HepG2 (cell line): ENCODE data around the gene CACNA1G. TPM values are rescaled to one million over a fixed set of nuclear protein-coding genes. Genes with fewer than 3 reads are reported as not detected.

ENCODE experiments used
- ATAC-seq: fragments of 200-7000 bp; cut with Tn5 transposase; 3 replicates; pipeline ENCODE4 v1.9.1; 2020; ENCODE audit warnings: mild to moderate bottlenecking, moderate library complexity
- BruUV-seq: library from RNA; stranded (reverse); fragments of 400-500 nt; replicated peaks from 2 replicates; lab custom pipeline; 2021; lab: Mats Ljungman, UMichigan
- CTCF ChIA-PET: fragments of 300-600 bp; formaldehyde crosslinking; extraction: SDS; loops from one replicate; lab custom pipeline; 2021; ENCODE audit warnings: low total read pairs, inconsistent platforms, low intra/inter-chr PET ratio; lab: Yijun Ruan, JAX
- POLR2A ChIA-PET: fragments of 350-600 bp; sonication (Branson Sonifier 250); formaldehyde crosslinking; loops from one replicate; lab custom pipeline; 2020; ENCODE audit warnings: antibody characterized with exemption, inconsistent platforms; lab: Yijun Ruan, JAX
- DNase-seq: peaks from one replicate; pipeline ENCODE4 v3.0.0-alpha.2; 2015; ENCODE audit warnings: low spot score
- FAIRE-seq: peaks from 3 replicates; lab custom pipeline; 2011; peaks lifted over from hg19 to GRCh38; lab: Jason Lieb, UNC
- H2AFZ ChIP-seq: one replicate; pipeline ENCODE4 v1.6.1; 2011; ENCODE audit warnings: low read length, inconsistent platforms
- H3K27ac ChIP-seq: fragments of 300-600 bp; 3 replicates; pipeline ENCODE4 v1.8.0; 2011; ENCODE audit warnings: mixed run types, mild to moderate bottlenecking, mixed read lengths, low read length, inconsistent platforms; ENCODE audit not compliant: insufficient read depth; ENCODE audit errors: extremely low read length
- H3K27me3 ChIP-seq, 2 experiments: fragments of 200-600 bp in 1 of 2; 2 replicates in 1 of 2; 3 replicates in 1 of 2; pipeline versions ENCODE4 v1.6.0 to v1.8.0; 2011; ENCODE audit warnings: low read length in 2 of 2, mild to moderate bottlenecking in 2 of 2, moderate library complexity in 2 of 2, inconsistent platforms in 1 of 2; ENCODE audit not compliant: insufficient read depth in 2 of 2, control insufficient read depth in 1 of 2
- H3K36me3 ChIP-seq, 2 experiments: fragments of 200-600 bp in 1 of 2; replicated peaks in 1 of 2; 2 replicates in 1 of 2; 3 replicates in 1 of 2; pipeline versions ENCODE4 v1.5.1 to v1.8.0; 2011; ENCODE audit warnings: low read length in 2 of 2, inconsistent platforms in 1 of 2; ENCODE audit not compliant: insufficient read depth in 2 of 2, control insufficient read depth in 1 of 2
- H3K4me1 ChIP-seq: 2 replicates; pipeline ENCODE4 v1.5.1; 2012; ENCODE audit warnings: low read length, inconsistent platforms; ENCODE audit not compliant: insufficient read depth
- H3K4me2 ChIP-seq: 2 replicates; pipeline ENCODE4 v1.6.0; 2011; ENCODE audit warnings: low read depth, low read length, inconsistent platforms
- H3K4me3 ChIP-seq, 3 experiments: fragments of 200-600 bp in 1 of 3; sonication (generic), shearing (Covaris generic) in 1 of 3; replicated peaks in 1 of 3; 2 replicates each; pipeline ENCODE4 v1.5.1; 2011 to 2016; ENCODE audit warnings: low read length in 3 of 3, inconsistent platforms in 2 of 3, low read depth in 2 of 3, mild to moderate bottlenecking in 2 of 3, control low read depth in 1 of 3, mixed read lengths in 1 of 3; ENCODE audit not compliant: insufficient read depth in 1 of 3
- H3K79me2 ChIP-seq: one replicate; pipeline ENCODE4 v1.6.1; 2011; ENCODE audit warnings: low read length, inconsistent platforms; ENCODE audit not compliant: insufficient read depth
- H3K9ac ChIP-seq: 2 replicates; pipeline ENCODE4 v1.6.0; 2011; ENCODE audit warnings: mild to moderate bottlenecking, low read depth, low read length, inconsistent platforms; ENCODE audit not compliant: insufficient read depth
- H3K9me3 ChIP-seq: 2 replicates; pipeline ENCODE4 v1.5.1; 2012; ENCODE audit warnings: mild to moderate bottlenecking, low read length
- H4K20me1 ChIP-seq: 2 replicates; pipeline ENCODE4 v1.6.0; 2011; ENCODE audit warnings: inconsistent platforms, mild to moderate bottlenecking, low read length, moderate library complexity; ENCODE audit not compliant: insufficient read depth
- ADNP ChIP-seq: sonication (generic); formaldehyde crosslinking; IDR thresholded peaks from 2 replicates; pipeline ENCODE4 v1.4.0; 2020; ENCODE audit warnings: missing genetic modification reagents
- AGO2 ChIP-seq: fragments of 200-400 bp; formaldehyde crosslinking; optimal IDR thresholded peaks from 2 replicates; pipeline ENCODE3; 2017; ENCODE audit warnings: mild to moderate bottlenecking, low read depth, low read length, moderate library complexity
- IRF1 ChIP-seq: sonication (generic); formaldehyde crosslinking; IDR thresholded peaks from 2 replicates; pipeline ENCODE4 v1.4.0; 2020; ENCODE audit warnings: low read depth, mild to moderate bottlenecking, missing genetic modification reagents
- KDM5B ChIP-seq: sonication (generic); formaldehyde crosslinking; IDR thresholded peaks from 2 replicates; pipeline ENCODE4 v1.4.0; 2020; ENCODE audit warnings: missing genetic modification reagents, mild to moderate bottlenecking, borderline replicate concordance
- NAIF1 ChIP-seq: sonication (generic); formaldehyde crosslinking; IDR thresholded peaks from 2 replicates; pipeline ENCODE4 v1.5.0; 2020; ENCODE audit warnings: mild to moderate bottlenecking, missing genetic modification reagents, borderline replicate concordance
- RFX3 ChIP-seq: IDR thresholded peaks from 2 replicates; pipeline ENCODE4 v1.6.1; 2016; ENCODE audit warnings: missing biosample characterization, missing genetic modification reagents
- RFX5 ChIP-seq: IDR thresholded peaks from 2 replicates; pipeline ENCODE4 v1.6.1; 2011; ENCODE audit warnings: low read depth, low read length, improper control_type of control experiment
- SATB2 ChIP-seq: sonication (generic); formaldehyde crosslinking; IDR thresholded peaks from 2 replicates; pipeline ENCODE4 v1.5.0; 2020; ENCODE audit warnings: missing genetic modification reagents
- SMARCE1 ChIP-seq: fragments of 450-650 bp; IDR thresholded peaks from 2 replicates; pipeline ENCODE4 v1.6.1; 2017; ENCODE audit warnings: borderline replicate concordance
- ZMYM3 ChIP-seq: sonication (generic); formaldehyde crosslinking; IDR thresholded peaks from 2 replicates; pipeline ENCODE4 v1.5.1; 2020; ENCODE audit warnings: mild to moderate bottlenecking, missing genetic modification reagents
- ZNF20 ChIP-seq: sonication (generic); formaldehyde crosslinking; IDR thresholded peaks from 2 replicates; pipeline ENCODE4 v1.4.0; 2020; ENCODE audit warnings: mild to moderate bottlenecking, moderate library complexity, missing genetic modification reagents
- ZNF225 ChIP-seq: sonication (generic); formaldehyde crosslinking; IDR thresholded peaks from 2 replicates; pipeline ENCODE4 v1.4.0; 2020; ENCODE audit warnings: mild to moderate bottlenecking, missing genetic modification reagents
- WGBS: methylation state at CpG from one replicate; pipeline ENCODE4 v1.1.6; 2017; ENCODE audit warnings: low lambda C conversion rate; 5-methylcytosine and 5-hydroxymethylcytosine counted together
- in situ Hi-C: cut with HindIII; loops from 2 replicates; pipeline ENCODE4 v1.10.0; 2017; ENCODE audit warnings: low pct_unique_long_range_greater_than_20kb; ENCODE audit not compliant: extremely low pct_ligation_motif_present
- intact Hi-C: fragments of 100-400 bp; cut with micrococcal nuclease; formaldehyde crosslinking; loops from one replicate; pipeline ENCODE4 v1.10.0; 2022; ENCODE audit not compliant: unreplicated experiment
- polyA plus RNA-seq, 8 experiments: library from polyadenylated mRNA; depleted of rRNA in 3 of 8; stranded (reverse) in 7 of 8; unstranded in 1 of 8; fragments of >200 nt; fragmentation: Illumina TruSeq in 4 of 8; extraction: Trizol in 4 of 8; gene quantifications; 2 replicates each; pipeline versions ENCODE4 v1.2.1 to v1.2.3, GENCODE V29; 2011 to 2016; ENCODE audit warnings: low read depth in 4 of 8, missing spikeins in 1 of 8, mixed read lengths in 1 of 8; ENCODE audit not compliant: insufficient read depth in 1 of 8
- total RNA-seq, 5 experiments: library from RNA; depleted of rRNA; stranded (reverse); fragments of >200 nt; fragmentation: Illumina TruSeq; extraction: Trizol; gene quantifications; 2 replicates each; pipeline ENCODE4 v1.2.3, GENCODE V29; 2016; ENCODE audit warnings: low read depth in 1 of 5
- TF ChIP-seq, protein P1 (sequence below): sonication (generic); formaldehyde crosslinking; conservative IDR thresholded peaks from 2 replicates; pipeline ENCODE4 v1.5.0; 2020; ENCODE audit warnings: missing genetic modification reagents

The CACNA1G gene
- total and polyA plus RNA-seq, 2 of the 13 experiments (the other 11 are each of a cell fraction or from before 2014, with no cell fraction given), result 0.02 TPM; not detected in 1

GRCh38 chr17:50568659-50569058, 8.1 kb downstream of the CACNA1G start:
- Histone ChIP-seq H3K27me3 (peaks cover 23 to 93% of the 10 kb centered on the region in 2 experiments), H2AFZ (no peak overlapping the region), H3K27ac (no peak overlapping the region), H3K4me1 (no peaks in the 10 kb centered on the region), H3K9ac (no peak overlapping the region), H3K4me2 (no peak overlapping the region), H4K20me1 (no peaks in the 10 kb centered on the region), H3K36me3 (no peaks in the 10 kb centered on the region)
- ChIA-PET POLR2A (no interaction called here), CTCF (no interaction called here)
- DNase-seq (no peak), FAIRE-seq (no peak), ATAC-seq (no peak)
- intact Hi-C loops, result no loop called here
- TF ChIP-seq AGO2, result no peak
- no peak for TF ChIP-seq SATB2 (CRISPR knock-in tag)
- no peak for TF ChIP-seq RFX5
- TF ChIP-seq NAIF1 (CRISPR knock-in tag), result no peak
- no peak for TF ChIP-seq IRF1 (CRISPR knock-in tag)
- no peak for TF ChIP-seq KDM5B (CRISPR knock-in tag)
- TF ChIP-seq RFX3 (CRISPR knock-in tag), result no peak
- no peak for TF ChIP-seq ADNP (CRISPR knock-in tag)
- TF ChIP-seq, protein P1, sequence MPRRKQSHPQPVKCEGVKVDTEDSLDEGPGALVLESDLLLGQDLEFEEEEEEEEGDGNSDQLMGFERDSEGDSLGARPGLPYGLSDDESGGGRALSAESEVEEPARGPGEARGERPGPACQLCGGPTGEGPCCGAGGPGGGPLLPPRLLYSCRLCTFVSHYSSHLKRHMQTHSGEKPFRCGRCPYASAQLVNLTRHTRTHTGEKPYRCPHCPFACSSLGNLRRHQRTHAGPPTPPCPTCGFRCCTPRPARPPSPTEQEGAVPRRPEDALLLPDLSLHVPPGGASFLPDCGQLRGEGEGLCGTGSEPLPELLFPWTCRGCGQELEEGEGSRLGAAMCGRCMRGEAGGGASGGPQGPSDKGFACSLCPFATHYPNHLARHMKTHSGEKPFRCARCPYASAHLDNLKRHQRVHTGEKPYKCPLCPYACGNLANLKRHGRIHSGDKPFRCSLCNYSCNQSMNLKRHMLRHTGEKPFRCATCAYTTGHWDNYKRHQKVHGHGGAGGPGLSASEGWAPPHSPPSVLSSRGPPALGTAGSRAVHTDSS (CRISPR knock-in tag), result no peak
- no peak for TF ChIP-seq SMARCE1
- no peak for TF ChIP-seq ZNF20
- no peak for TF ChIP-seq ZNF225 (CRISPR knock-in tag)
- TF ChIP-seq ZMYM3 (CRISPR knock-in tag), result no peak
- TF ChIP-seq, all 625 proteins: peak for 0
- WGBS, result 64% methylated on average over 12 of the region's 12 CpGs
- in situ Hi-C loops, result no loop called here
- BruUV-seq, result no TSS peak
- Histone ChIP-seq H3K9me3 (no peaks in the 10 kb centered on the region), H3K79me2 (no peaks in the 10 kb centered on the region), H3K4me3 (no peak overlapping the region)
